Measurements from ENCODE around the gene PHAF1. TPM values are rescaled to one million over a fixed set of nuclear protein-coding genes. Genes with fewer than 3 reads are reported as not detected.

PHAF1 gene
- total and polyA plus RNA-seq, 2 experiments from 2014 or later = 15.2 to 24.4 TPM

DNA sequence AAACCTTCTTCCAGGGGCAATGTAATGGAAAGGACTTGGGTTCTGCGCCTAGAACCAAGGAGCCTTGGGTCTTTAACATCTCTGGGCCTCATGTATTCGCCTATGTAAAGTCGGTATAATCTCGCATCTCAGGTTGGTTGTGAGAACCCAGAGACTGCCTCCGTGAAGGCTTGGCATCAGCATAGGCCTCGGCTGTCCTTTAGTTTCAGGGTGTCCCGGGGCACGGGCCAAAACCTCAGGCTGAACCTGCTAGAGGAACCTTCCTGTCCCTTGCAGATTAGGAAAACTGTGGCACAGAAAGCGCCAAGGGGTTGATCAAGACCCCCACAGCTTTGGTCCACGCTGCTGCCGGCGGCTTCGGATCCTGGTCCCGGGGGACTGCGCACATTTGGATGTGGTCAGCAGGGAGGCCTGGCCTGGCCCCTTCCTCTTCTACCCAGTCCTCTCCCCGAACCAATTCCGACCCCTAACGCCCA is 772 bp upstream of the PHAF1 start:
- Histone ChIP-seq H3K4me3 (peak overlapping the region; percentile 92), H3K27ac (peak overlapping the region; percentile 63), H3K9me3 (ENCODE audit: low read depth) (no peaks in the 10 kb centered on the region), H3K9me2 (ENCODE audit: insufficient read depth) (no peaks in the 10 kb centered on the region), H3K4me1 (ENCODE audit: insufficient read depth) (peaks cover 15% of the 10 kb centered on the region), H3K4me2 (ENCODE audit: unreplicated experiment) (peak overlapping the region; percentile 85), H3K9ac (peak overlapping the region; percentile 79), H3K27me3 (replicated peaks; ENCODE audit: insufficient read depth) (no peaks in the 10 kb centered on the region), H3K79me2 (ENCODE audit: insufficient read depth) (peaks cover 41% of the 10 kb centered on the region), H3F3A (ENCODE audit: insufficient read depth) (peaks cover 25% of the 10 kb centered on the region), H4K20me1 (ENCODE audit: insufficient read depth) (no peaks in the 10 kb centered on the region), H3K36me3 (ENCODE audit: low read depth) (no peaks in the 10 kb centered on the region), H2AFZ (peak overlapping the region; percentile 91)
- no peak for DNase-seq
- 65% methylated on average over 18 of the region's 18 CpGs for WGBS, 2 experiments (ENCODE audit: low coverage in 1 of 2, low lambda C conversion rate in 2 of 2, missing lambda C conversion rate in 2 of 2)
- TF ChIP-seq EZH2 (IDR thresholded peaks at IDR 0.05; ENCODE audit: insufficient read depth, poor library complexity, severe bottlenecking) = no peak
- TF ChIP-seq EZH2phosphoT487 (IDR thresholded peaks at IDR 0.05; ENCODE audit: insufficient read depth, low read depth) = no peak
- in situ Hi-C loops (cut with MboI) = no loop called here

DNA sequence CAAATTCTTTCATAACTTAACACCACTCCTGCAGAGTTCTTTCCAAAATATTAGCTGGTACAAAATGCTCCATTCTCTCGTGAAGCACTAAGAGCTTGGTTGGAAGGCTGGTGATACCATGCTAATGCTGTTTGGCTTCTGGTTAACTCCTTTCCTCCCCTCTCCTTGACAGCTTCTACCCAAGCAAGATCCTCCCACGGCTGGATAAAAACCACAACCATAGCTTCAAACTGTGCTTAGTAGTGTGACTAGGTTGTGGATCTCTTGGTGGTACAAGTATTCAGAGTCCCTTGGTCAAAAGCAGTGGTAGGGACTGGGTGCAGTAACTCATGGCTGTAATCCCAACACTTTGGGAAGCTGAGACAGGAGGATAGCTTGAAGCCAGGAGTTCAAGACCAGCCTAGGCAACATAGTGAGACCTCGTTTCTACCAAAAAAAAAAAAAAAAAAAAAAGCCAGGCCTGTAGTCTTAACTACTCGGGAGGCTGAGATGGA is 2.3 kb downstream of the PHAF1 start:
- no peaks in the 10 kb centered on the region for H3K27me3 ChIP-seq (replicated peaks; ENCODE audit: insufficient read depth)
- TF ChIP-seq EZH2phosphoT487 (IDR thresholded peaks at IDR 0.05; ENCODE audit: insufficient read depth, low read depth) (no peak), EZH2 (IDR thresholded peaks at IDR 0.05; ENCODE audit: insufficient read depth, poor library complexity, severe bottlenecking) (no peak)
- H3K9me3 ChIP-seq (ENCODE audit: low read depth) = no peaks in the 10 kb centered on the region
- 45 to 51% methylated on average over 4 of the region's 4 CpGs for WGBS, 2 experiments (ENCODE audit: low coverage in 1 of 2, low lambda C conversion rate in 2 of 2, missing lambda C conversion rate in 2 of 2)
- H3K36me3 ChIP-seq (ENCODE audit: low read depth) = no peaks in the 10 kb centered on the region
- H3K79me2 ChIP-seq (ENCODE audit: insufficient read depth) = peaks cover 68% of the 10 kb centered on the region
- no peak overlapping the region for H2AFZ ChIP-seq
- H3F3A ChIP-seq (ENCODE audit: insufficient read depth) = peaks cover 29% of the 10 kb centered on the region
- no peak overlapping the region for H3K4me2 ChIP-seq (ENCODE audit: unreplicated experiment)
- DNase-seq = no peak
- no peaks in the 10 kb centered on the region for H3K9me2 ChIP-seq (ENCODE audit: insufficient read depth)
- no peak overlapping the region for H3K4me3 ChIP-seq
- in situ Hi-C loops (cut with MboI) = no loop called here
- H3K27ac ChIP-seq = no peak overlapping the region
- peaks cover 28% of the 10 kb centered on the region for H3K4me1 ChIP-seq (ENCODE audit: insufficient read depth)
- no peaks in the 10 kb centered on the region; the same call in 1 of the 2 replicates for H4K20me1 ChIP-seq (ENCODE audit: insufficient read depth)
- H3K9ac ChIP-seq = no peak overlapping the region

DNA sequence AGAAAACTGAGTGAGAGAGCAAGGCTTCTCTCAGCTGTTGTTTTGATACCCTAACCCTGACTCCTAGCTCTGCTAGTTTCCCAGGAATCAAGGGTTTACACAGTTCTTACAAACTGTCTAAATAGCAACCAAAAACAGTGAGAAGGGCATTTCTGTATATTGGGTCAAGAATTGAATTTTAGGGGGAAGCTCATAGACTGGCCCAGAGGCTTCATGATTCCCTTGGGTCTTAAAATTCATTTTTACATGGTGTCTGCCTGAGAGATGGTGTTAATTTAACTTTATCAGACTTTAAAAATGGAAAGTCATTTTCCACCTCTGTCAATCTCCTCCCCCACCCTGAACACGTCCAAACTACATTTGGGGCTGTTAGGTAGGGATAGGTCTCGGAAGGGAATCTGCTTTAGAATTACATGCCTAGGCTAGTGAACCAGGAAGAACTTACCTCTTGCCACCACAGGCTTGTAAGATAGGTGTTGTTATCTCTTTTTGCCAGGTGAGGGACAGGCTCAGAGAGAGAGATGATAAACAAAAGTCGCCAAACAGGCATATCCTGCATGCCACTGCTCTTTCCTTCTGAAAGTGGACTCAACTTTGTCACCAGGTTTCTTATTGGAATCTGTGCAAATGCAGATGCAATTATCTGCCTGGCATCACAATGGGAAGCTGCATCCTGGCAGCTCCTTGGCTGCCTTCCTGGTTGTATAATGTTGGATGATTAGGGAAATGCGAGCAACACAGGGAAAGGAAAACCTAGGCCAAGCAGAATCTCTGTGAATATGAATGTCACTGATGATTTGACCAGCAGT is 3.1 kb downstream of the PHAF1 start:
- Histone ChIP-seq H3K4me3 (no peak overlapping the region), H3K79me2 (ENCODE audit: insufficient read depth) (peaks cover 76% of the 10 kb centered on the region), H3F3A (ENCODE audit: insufficient read depth) (peaks cover 34% of the 10 kb centered on the region), H3K9me3 (ENCODE audit: low read depth) (no peaks in the 10 kb centered on the region), H4K20me1 (ENCODE audit: insufficient read depth) (no peaks in the 10 kb centered on the region; the same call in 1 of the 2 replicates), H3K9ac (no peak overlapping the region), H3K4me1 (ENCODE audit: insufficient read depth) (peaks cover 30% of the 10 kb centered on the region), H3K4me2 (ENCODE audit: unreplicated experiment) (no peak overlapping the region), H3K36me3 (ENCODE audit: low read depth) (no peaks in the 10 kb centered on the region), H3K9me2 (ENCODE audit: insufficient read depth) (no peaks in the 10 kb centered on the region), H3K27me3 (replicated peaks; ENCODE audit: insufficient read depth) (no peaks in the 10 kb centered on the region), H2AFZ (no peak overlapping the region), H3K27ac (no peak overlapping the region)
- WGBS, 2 experiments (ENCODE audit: low coverage in 1 of 2, low lambda C conversion rate in 2 of 2, missing lambda C conversion rate in 2 of 2) = 97 to 100% methylated on average over 4 of the region's 4 CpGs
- DNase-seq = no peak
- no peak for TF ChIP-seq EZH2phosphoT487 (IDR thresholded peaks at IDR 0.05; ENCODE audit: insufficient read depth, low read depth)
- in situ Hi-C loops (cut with MboI) = no loop called here

DNA sequence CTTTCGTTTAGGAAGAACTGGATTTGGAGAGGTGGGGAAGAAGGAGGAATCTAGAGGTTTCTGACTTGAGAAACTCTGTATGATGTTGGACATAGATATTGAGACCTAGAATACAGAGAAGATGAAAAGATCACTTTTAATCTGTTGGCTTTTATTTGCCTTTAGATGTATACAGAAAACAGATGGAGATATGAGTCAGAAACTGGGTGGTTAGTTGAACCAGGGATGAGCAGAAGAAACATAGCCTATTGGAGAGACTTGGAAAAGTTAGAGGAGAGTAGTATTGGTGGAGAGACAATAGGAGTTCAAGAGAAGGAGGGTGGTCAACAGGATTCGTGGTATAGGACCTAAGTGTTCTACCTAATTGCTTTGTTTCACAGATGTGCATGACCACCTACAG is 5.1 kb downstream of the PHAF1 start:
- Histone ChIP-seq H3F3A (ENCODE audit: insufficient read depth) (peaks cover 32% of the 10 kb centered on the region), H3K27me3 (replicated peaks; ENCODE audit: insufficient read depth) (no peaks in the 10 kb centered on the region), H3K9ac (peak overlapping the region; percentile 55), H3K4me2 (ENCODE audit: unreplicated experiment) (peak overlapping the region; percentile 59), H3K9me2 (ENCODE audit: insufficient read depth) (no peaks in the 10 kb centered on the region), H3K36me3 (ENCODE audit: low read depth) (no peaks in the 10 kb centered on the region), H3K4me1 (ENCODE audit: insufficient read depth) (peaks cover 26% of the 10 kb centered on the region), H3K4me3 (no peak overlapping the region), H4K20me1 (ENCODE audit: insufficient read depth) (no peaks in the 10 kb centered on the region; the same call in 1 of the 2 replicates), H2AFZ (no peak overlapping the region), H3K9me3 (ENCODE audit: low read depth) (no peaks in the 10 kb centered on the region), H3K27ac (peak overlapping the region; percentile 85), H3K79me2 (ENCODE audit: insufficient read depth) (peaks cover 94% of the 10 kb centered on the region)
- WGBS, 2 experiments (ENCODE audit: low coverage in 1 of 2, low lambda C conversion rate in 2 of 2, missing lambda C conversion rate in 2 of 2) = 78 to 82% methylated on average over 2 of the region's 2 CpGs
- TF ChIP-seq EZH2phosphoT487 (IDR thresholded peaks at IDR 0.05; ENCODE audit: insufficient read depth, low read depth) (no peak), EZH2 (IDR thresholded peaks at IDR 0.05; ENCODE audit: insufficient read depth, poor library complexity, severe bottlenecking) (no peak)
- DNase-seq = peak; percentile 50
- in situ Hi-C loops (cut with MboI) = no loop called here

Data from GM23248 (cell line).